HepG2 (cell line): Measurements from ENCODE around the gene SLITRK5. TPM values are rescaled to one million over a fixed set of nuclear protein-coding genes. Genes with fewer than 3 reads are reported as not detected.

Experiments used
- ATAC-seq: fragments of 200-7000 bp; cut with Tn5 transposase; 3 replicates; pipeline ENCODE4 v1.9.1; 2020; ENCODE audit warnings: mild to moderate bottlenecking, moderate library complexity
- BruUV-seq: library from RNA; stranded (reverse); fragments of 400-500 nt; replicated peaks from 2 replicates; lab custom pipeline; 2021; lab: Mats Ljungman, UMichigan
- CTCF ChIA-PET: fragments of 300-600 bp; formaldehyde crosslinking; extraction: SDS; loops from one replicate; lab custom pipeline; 2021; ENCODE audit warnings: low total read pairs, inconsistent platforms, low intra/inter-chr PET ratio; lab: Yijun Ruan, JAX
- POLR2A ChIA-PET: fragments of 350-600 bp; sonication (Branson Sonifier 250); formaldehyde crosslinking; loops from one replicate; lab custom pipeline; 2020; ENCODE audit warnings: antibody characterized with exemption, inconsistent platforms; lab: Yijun Ruan, JAX
- DNase-seq: peaks from one replicate; pipeline ENCODE4 v3.0.0-alpha.2; 2015; ENCODE audit warnings: low spot score
- FAIRE-seq: peaks from 3 replicates; lab custom pipeline; 2011; peaks lifted over from hg19 to GRCh38; lab: Jason Lieb, UNC
- H2AFZ ChIP-seq: one replicate; pipeline ENCODE4 v1.6.1; 2011; ENCODE audit warnings: low read length, inconsistent platforms
- H3K27ac ChIP-seq: fragments of 300-600 bp; 3 replicates; pipeline ENCODE4 v1.8.0; 2011; ENCODE audit warnings: mixed run types, mild to moderate bottlenecking, mixed read lengths, low read length, inconsistent platforms; ENCODE audit not compliant: insufficient read depth; ENCODE audit errors: extremely low read length
- H3K27me3 ChIP-seq, 2 experiments: fragments of 200-600 bp in 1 of 2; 2 replicates in 1 of 2; 3 replicates in 1 of 2; pipeline versions ENCODE4 v1.6.0 to v1.8.0; 2011; ENCODE audit warnings: low read length in 2 of 2, mild to moderate bottlenecking in 2 of 2, moderate library complexity in 2 of 2, inconsistent platforms in 1 of 2; ENCODE audit not compliant: insufficient read depth in 2 of 2, control insufficient read depth in 1 of 2
- H3K36me3 ChIP-seq, 2 experiments: fragments of 200-600 bp in 1 of 2; replicated peaks in 1 of 2; 2 replicates in 1 of 2; 3 replicates in 1 of 2; pipeline versions ENCODE4 v1.5.1 to v1.8.0; 2011; ENCODE audit warnings: low read length in 2 of 2, inconsistent platforms in 1 of 2; ENCODE audit not compliant: insufficient read depth in 2 of 2, control insufficient read depth in 1 of 2
- H3K4me1 ChIP-seq: 2 replicates; pipeline ENCODE4 v1.5.1; 2012; ENCODE audit warnings: low read length, inconsistent platforms; ENCODE audit not compliant: insufficient read depth
- H3K4me2 ChIP-seq: 2 replicates; pipeline ENCODE4 v1.6.0; 2011; ENCODE audit warnings: low read depth, low read length, inconsistent platforms
- H3K4me3 ChIP-seq, 3 experiments: fragments of 200-600 bp in 1 of 3; sonication (generic), shearing (Covaris generic) in 1 of 3; replicated peaks in 1 of 3; 2 replicates each; pipeline ENCODE4 v1.5.1; 2011 to 2016; ENCODE audit warnings: low read length in 3 of 3, inconsistent platforms in 2 of 3, low read depth in 2 of 3, mild to moderate bottlenecking in 2 of 3, control low read depth in 1 of 3, mixed read lengths in 1 of 3; ENCODE audit not compliant: insufficient read depth in 1 of 3
- H3K79me2 ChIP-seq: one replicate; pipeline ENCODE4 v1.6.1; 2011; ENCODE audit warnings: low read length, inconsistent platforms; ENCODE audit not compliant: insufficient read depth
- H3K9ac ChIP-seq: 2 replicates; pipeline ENCODE4 v1.6.0; 2011; ENCODE audit warnings: mild to moderate bottlenecking, low read depth, low read length, inconsistent platforms; ENCODE audit not compliant: insufficient read depth
- H3K9me3 ChIP-seq: 2 replicates; pipeline ENCODE4 v1.5.1; 2012; ENCODE audit warnings: mild to moderate bottlenecking, low read length
- H4K20me1 ChIP-seq: 2 replicates; pipeline ENCODE4 v1.6.0; 2011; ENCODE audit warnings: inconsistent platforms, mild to moderate bottlenecking, low read length, moderate library complexity; ENCODE audit not compliant: insufficient read depth
- BRCA1 ChIP-seq: sonication (generic); formaldehyde crosslinking; IDR thresholded peaks from 2 replicates; pipeline ENCODE4 v1.4.0; 2020; ENCODE audit warnings: missing genetic modification reagents
- FOXA3 ChIP-seq: IDR thresholded peaks from 2 replicates; pipeline ENCODE4 v1.6.1; 2016; ENCODE audit warnings: missing genetic modification reagents, missing compliant biosample characterization
- NFE2L1 ChIP-seq: sonication (generic); formaldehyde crosslinking; IDR thresholded peaks from 2 replicates; pipeline ENCODE4 v1.4.0; 2020; ENCODE audit warnings: missing genetic modification reagents, mild to moderate bottlenecking, borderline replicate concordance
- ONECUT2 ChIP-seq: sonication (generic); formaldehyde crosslinking; IDR thresholded peaks from 2 replicates; pipeline ENCODE4 v1.4.0; 2020; ENCODE audit warnings: missing genetic modification reagents
- ZSCAN29 ChIP-seq: sonication (generic); formaldehyde crosslinking; conservative IDR thresholded peaks from 2 replicates; pipeline ENCODE4 v1.4.0; 2020; ENCODE audit warnings: mild to moderate bottlenecking, missing genetic modification reagents
- WGBS: methylation state at CpG from one replicate; pipeline ENCODE4 v1.1.6; 2017; ENCODE audit warnings: low lambda C conversion rate; 5-methylcytosine and 5-hydroxymethylcytosine counted together
- in situ Hi-C: cut with HindIII; loops from 2 replicates; pipeline ENCODE4 v1.10.0; 2017; ENCODE audit warnings: low pct_unique_long_range_greater_than_20kb; ENCODE audit not compliant: extremely low pct_ligation_motif_present
- intact Hi-C: fragments of 100-400 bp; cut with micrococcal nuclease; formaldehyde crosslinking; loops from one replicate; pipeline ENCODE4 v1.10.0; 2022; ENCODE audit not compliant: unreplicated experiment
- polyA plus RNA-seq, 8 experiments: library from polyadenylated mRNA; depleted of rRNA in 3 of 8; stranded (reverse) in 7 of 8; unstranded in 1 of 8; fragments of >200 nt; fragmentation: Illumina TruSeq in 4 of 8; extraction: Trizol in 4 of 8; gene quantifications; 2 replicates each; pipeline versions ENCODE4 v1.2.1 to v1.2.3, GENCODE V29; 2011 to 2016; ENCODE audit warnings: low read depth in 4 of 8, missing spikeins in 1 of 8, mixed read lengths in 1 of 8; ENCODE audit not compliant: insufficient read depth in 1 of 8
- total RNA-seq, 5 experiments: library from RNA; depleted of rRNA; stranded (reverse); fragments of >200 nt; fragmentation: Illumina TruSeq; extraction: Trizol; gene quantifications; 2 replicates each; pipeline ENCODE4 v1.2.3, GENCODE V29; 2016; ENCODE audit warnings: low read depth in 1 of 5
- TF ChIP-seq, protein P1 (sequence below): sonication (generic); formaldehyde crosslinking; conservative IDR thresholded peaks from 2 replicates; pipeline ENCODE4 v1.8.0; 2022; ENCODE audit warnings: missing genetic modification reagents
- TF ChIP-seq, protein P2 (sequence below): sonication (generic); formaldehyde crosslinking; IDR thresholded peaks from 2 replicates; pipeline ENCODE4 v1.4.0; 2020; ENCODE audit warnings: mild to moderate bottlenecking, missing genetic modification reagents
- TF ChIP-seq, protein P3 (sequence below): sonication (generic); formaldehyde crosslinking; IDR thresholded peaks from 2 replicates; pipeline ENCODE4 v1.4.0; 2020; ENCODE audit warnings: mild to moderate bottlenecking, missing genetic modification reagents
- TF ChIP-seq, protein P4 (sequence below): sonication (generic); formaldehyde crosslinking; IDR thresholded peaks from 2 replicates; pipeline ENCODE4 v1.8.0; 2022; ENCODE audit warnings: missing genetic modification reagents, mild to moderate bottlenecking, moderate library complexity, borderline replicate concordance

The SLITRK5 gene
- total and polyA plus RNA-seq, 2 of the 13 experiments (the other 11 are each of a cell fraction or from before 2014, with no cell fraction given): not detected

DNA sequence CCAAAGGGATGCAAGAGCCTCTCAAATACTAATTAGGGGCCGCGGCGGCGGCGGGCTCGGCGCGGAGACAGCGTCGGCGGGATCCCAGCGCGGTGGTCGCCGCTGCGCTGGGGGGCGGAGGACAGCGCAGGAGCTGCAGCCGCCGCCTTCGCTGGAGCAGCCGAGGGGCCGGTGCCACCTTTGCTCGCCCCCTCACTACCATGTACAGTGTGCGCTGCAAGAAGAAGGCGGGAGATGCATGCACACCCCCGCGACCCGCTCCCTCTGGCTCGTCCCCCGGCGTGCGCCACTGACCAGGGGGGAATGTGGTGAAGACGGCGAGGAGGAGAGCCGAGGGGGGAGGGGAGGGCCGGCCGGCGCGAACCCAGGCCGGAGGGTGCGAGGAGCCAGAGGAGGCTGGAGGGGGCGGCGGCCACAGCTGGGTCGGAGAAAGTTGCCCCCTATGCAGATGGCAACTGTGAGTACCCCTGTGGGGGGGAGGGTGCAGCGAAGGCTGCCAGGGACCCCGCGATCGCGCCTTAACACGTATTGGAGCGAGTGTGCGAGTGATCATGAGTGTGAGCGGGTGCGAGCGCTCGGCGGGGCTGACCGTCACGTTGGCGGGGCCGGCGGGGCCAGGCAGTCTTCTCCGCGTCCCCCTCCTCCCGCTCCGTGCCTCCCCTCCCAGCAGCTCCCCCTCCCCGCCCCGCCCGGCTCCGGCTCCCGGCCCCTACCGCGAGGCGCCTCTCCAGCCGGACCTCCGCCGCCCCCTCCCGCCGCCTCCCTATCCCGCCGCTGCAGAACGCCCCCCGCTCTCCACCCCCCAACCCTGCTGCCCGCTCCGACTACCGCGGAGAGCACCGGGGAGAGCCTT lies 808 bp downstream of the SLITRK5 start:
- in situ Hi-C loops: no loop called here
- TF ChIP-seq ZSCAN29 (CRISPR knock-in tag) (no peak), NFE2L1 (CRISPR knock-in tag) (no peak), FOXA3 (CRISPR knock-in tag) (no peak), ONECUT2 (CRISPR knock-in tag) (no peak), BRCA1 (CRISPR knock-in tag) (no peak)
- TF ChIP-seq, protein P1, sequence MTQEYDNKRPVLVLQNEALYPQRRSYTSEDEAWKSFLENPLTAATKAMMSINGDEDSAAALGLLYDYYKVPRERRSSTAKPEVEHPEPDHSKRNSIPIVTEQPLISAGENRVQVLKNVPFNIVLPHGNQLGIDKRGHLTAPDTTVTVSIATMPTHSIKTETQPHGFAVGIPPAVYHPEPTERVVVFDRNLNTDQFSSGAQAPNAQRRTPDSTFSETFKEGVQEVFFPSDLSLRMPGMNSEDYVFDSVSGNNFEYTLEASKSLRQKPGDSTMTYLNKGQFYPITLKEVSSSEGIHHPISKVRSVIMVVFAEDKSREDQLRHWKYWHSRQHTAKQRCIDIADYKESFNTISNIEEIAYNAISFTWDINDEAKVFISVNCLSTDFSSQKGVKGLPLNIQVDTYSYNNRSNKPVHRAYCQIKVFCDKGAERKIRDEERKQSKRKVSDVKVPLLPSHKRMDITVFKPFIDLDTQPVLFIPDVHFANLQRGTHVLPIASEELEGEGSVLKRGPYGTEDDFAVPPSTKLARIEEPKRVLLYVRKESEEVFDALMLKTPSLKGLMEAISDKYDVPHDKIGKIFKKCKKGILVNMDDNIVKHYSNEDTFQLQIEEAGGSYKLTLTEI: no peak
- TF ChIP-seq, protein P2, sequence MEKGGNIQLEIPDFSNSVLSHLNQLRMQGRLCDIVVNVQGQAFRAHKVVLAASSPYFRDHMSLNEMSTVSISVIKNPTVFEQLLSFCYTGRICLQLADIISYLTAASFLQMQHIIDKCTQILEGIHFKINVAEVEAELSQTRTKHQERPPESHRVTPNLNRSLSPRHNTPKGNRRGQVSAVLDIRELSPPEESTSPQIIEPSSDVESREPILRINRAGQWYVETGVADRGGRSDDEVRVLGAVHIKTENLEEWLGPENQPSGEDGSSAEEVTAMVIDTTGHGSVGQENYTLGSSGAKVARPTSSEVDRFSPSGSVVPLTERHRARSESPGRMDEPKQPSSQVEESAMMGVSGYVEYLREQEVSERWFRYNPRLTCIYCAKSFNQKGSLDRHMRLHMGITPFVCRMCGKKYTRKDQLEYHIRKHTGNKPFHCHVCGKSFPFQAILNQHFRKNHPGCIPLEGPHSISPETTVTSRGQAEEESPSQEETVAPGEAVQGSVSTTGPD (CRISPR knock-in tag): no peak
- TF ChIP-seq, protein P3, sequence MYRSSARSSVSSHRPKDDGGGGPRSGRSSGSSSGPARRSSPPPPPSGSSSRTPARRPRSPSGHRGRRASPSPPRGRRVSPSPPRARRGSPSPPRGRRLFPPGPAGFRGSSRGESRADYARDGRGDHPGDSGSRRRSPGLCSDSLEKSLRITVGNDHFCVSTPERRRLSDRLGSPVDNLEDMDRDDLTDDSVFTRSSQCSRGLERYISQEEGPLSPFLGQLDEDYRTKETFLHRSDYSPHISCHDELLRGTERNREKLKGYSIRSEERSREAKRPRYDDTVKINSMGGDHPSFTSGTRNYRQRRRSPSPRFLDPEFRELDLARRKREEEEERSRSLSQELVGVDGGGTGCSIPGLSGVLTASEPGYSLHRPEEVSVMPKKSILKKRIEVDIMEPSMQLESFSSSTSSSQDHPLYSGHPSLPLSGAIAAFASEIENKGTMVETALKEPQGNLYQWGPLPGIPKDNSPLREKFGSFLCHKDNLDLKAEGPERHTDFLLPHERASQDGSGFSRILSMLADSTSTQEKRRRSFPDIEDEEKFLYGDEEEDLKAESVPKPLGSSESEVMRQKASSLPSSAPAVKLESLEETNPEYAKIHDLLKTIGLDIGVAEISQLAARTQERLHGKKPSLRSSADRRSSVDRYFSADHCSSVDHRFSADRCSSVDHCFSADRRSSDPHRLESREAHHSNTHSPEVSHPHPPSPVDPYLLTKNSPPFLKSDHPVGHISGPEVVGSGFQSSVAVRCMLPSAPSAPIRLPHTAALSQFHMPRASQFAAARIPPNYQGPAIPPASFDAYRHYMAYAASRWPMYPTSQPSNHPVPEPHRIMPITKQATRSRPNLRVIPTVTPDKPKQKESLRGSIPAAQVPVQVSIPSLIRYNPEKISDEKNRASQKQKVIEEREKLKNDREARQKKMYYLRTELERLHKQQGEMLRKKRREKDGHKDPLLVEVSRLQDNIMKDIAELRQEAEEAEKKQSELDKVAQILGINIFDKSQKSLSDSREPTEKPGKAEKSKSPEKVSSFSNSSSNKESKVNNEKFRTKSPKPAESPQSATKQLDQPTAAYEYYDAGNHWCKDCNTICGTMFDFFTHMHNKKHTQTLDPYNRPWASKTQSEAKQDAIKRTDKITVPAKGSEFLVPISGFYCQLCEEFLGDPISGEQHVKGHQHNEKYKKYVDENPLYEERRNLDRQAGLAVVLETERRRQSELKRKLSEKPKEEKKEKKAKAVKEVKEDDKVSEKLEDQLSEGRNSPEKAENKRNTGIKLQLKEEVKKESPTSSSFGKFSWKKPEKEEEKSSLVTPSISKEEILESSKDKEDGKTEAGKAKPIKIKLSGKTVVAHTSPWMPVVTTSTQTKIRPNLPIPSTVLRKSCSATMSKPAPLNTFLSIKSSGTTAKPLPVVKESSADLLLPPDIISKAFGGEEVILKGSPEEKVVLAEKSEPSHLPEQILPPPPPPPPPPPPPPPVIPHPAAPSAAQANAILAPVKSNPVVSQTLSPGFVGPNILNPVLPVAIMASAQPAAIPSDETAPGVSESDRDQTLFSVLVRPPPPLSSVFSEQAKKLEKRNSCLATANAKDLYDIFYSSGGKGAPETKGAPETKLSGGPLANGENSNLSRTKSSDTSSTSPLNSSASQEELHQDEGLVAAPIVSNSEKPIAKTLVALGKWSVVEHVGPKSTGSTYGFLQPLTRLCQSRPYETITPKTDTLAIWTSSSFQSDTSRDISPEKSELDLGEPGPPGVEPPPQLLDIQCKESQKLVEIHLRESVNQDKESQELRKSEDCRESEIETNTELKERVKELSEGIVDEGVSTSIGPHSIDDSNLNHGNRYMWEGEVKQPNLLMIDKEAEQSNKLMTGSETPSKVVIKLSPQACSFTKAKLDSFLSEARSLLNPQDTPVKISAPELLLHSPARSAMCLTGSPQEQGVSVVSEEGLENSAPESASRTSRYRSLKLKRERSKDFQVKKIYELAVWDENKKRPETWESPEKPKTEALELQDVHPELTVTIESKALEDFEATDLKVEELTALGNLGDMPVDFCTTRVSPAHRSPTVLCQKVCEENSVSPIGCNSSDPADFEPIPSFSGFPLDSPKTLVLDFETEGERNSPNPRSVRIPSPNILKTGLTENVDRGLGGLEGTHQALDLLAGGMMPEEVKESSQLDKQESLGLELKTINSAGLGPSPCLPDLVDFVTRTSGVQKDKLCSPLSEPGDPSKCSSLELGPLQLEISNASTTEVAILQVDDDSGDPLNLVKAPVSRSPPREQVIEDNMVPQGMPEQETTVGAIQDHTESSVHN (CRISPR knock-in tag): no peak
- TF ChIP-seq, protein P4, sequence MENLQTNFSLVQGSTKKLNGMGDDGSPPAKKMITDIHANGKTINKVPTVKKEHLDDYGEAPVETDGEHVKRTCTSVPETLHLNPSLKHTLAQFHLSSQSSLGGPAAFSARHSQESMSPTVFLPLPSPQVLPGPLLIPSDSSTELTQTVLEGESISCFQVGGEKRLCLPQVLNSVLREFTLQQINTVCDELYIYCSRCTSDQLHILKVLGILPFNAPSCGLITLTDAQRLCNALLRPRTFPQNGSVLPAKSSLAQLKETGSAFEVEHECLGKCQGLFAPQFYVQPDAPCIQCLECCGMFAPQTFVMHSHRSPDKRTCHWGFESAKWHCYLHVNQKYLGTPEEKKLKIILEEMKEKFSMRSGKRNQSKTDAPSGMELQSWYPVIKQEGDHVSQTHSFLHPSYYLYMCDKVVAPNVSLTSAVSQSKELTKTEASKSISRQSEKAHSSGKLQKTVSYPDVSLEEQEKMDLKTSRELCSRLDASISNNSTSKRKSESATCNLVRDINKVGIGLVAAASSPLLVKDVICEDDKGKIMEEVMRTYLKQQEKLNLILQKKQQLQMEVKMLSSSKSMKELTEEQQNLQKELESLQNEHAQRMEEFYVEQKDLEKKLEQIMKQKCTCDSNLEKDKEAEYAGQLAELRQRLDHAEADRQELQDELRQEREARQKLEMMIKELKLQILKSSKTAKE (CRISPR knock-in tag): no peak

More for the DNA sequence above, 808 bp downstream of the SLITRK5 start:
- H3K4me2 ChIP-seq: peak overlapping the region; percentile 75
- no peak overlapping the region for H2AFZ ChIP-seq
- 56% methylated on average over 71 of the region's 89 CpGs for WGBS
- intact Hi-C loops: no loop called here
- H4K20me1 ChIP-seq: no peaks in the 10 kb centered on the region
- DNase-seq (no peak), FAIRE-seq (no peak), ATAC-seq (peak; percentile 35)
- H3K79me2 ChIP-seq: no peaks in the 10 kb centered on the region
- peaks cover 0 to 36% of the 10 kb centered on the region in 2 experiments; a peak in 4 of 5 replicates for H3K27me3 ChIP-seq
- H3K4me1 ChIP-seq: 0 out of 2 replicates have a peak, but pooled peaks cover 6% of the 10 kb centered on the region
- ChIA-PET CTCF (no interaction called here), POLR2A (no interaction called here)
- no peak overlapping the region for H3K9ac ChIP-seq
- H3K9me3 ChIP-seq: no peaks in the 10 kb centered on the region
- no peak overlapping the region for H3K27ac ChIP-seq
- no TSS peak for BruUV-seq
- H3K4me3 ChIP-seq: peak overlapping the region; percentile 18 to 53 (median 30); a peak in 4 of 6 replicates
- no peaks in the 10 kb centered on the region for H3K36me3 ChIP-seq
